Urothelium cell line (cell line): ENCODE measurements around the gene PSMG2.
"Not testable (repeated sequence)": the region's sequence is repeated elsewhere in the genome, so short reads cannot be mapped to it uniquely, and the experiment has no call there.

Experiments
- DNase-seq: peaks from one replicate; pipeline ENCODE4 v3.0.0; 2011; ENCODE audit warnings: low spot score, mixed read lengths
- FAIRE-seq: peaks from 2 replicates; lab custom pipeline; 2011; peaks lifted over from hg19 to GRCh38; lab: Jason Lieb, UNC

PSMG2 gene

GRCh38 chr18:12756619-12757239, 53.9 kb downstream of the PSMG2 start:
- DNase-seq = not testable (repeated sequence)
- FAIRE-seq = peak; percentile 84

GRCh38 chr18:12758566-12758965, 55.7 kb downstream of the PSMG2 start:
- DNase-seq, FAIRE-seq: not testable (repeated sequence)

- DNase-seq = no peak
- FAIRE-seq = no peak
Observed at GRCh38 chr18:12765126-12765525, 62.3 kb downstream of the PSMG2 start.

GRCh38 chr18:12765586-12765985, 62.7 kb downstream of the PSMG2 start:
- DNase-seq = no peak
- no peak for FAIRE-seq

GRCh38 chr18:12766986-12767433, 64.2 kb downstream of the PSMG2 start:
- no peak for DNase-seq
- FAIRE-seq = no peak

- DNase-seq (no peak), FAIRE-seq (no peak)
Observed at GRCh38 chr18:12767580-12768155, 64.8 kb downstream of the PSMG2 start.

GRCh38 chr18:12768625-12769024, 65.8 kb downstream of the PSMG2 start:
- FAIRE-seq (peak; percentile 72), DNase-seq (no peak)

- DNase-seq = no peak
- FAIRE-seq = peak; percentile 59
Observed at GRCh38 chr18:12769136-12769535, 66.3 kb downstream of the PSMG2 start.

GRCh38 chr18:12769644-12770440, 67.0 kb downstream of the PSMG2 start:
- FAIRE-seq = peak; percentile 91

GRCh38 chr18:12770469-12771219, 67.8 kb downstream of the PSMG2 start:
- DNase-seq (no peak), FAIRE-seq (peak; percentile 5)

More at GRCh38 chr18:12769644-12770440, 67.0 kb downstream of the PSMG2 start:
- DNase-seq = no peak

- DNase-seq = no peak
- no peak for FAIRE-seq
Observed at GRCh38 chr18:12772111-12772510, 69.3 kb downstream of the PSMG2 start.

GRCh38 chr18:12773369-12773768, 70.5 kb downstream of the PSMG2 start:
- no peak for FAIRE-seq
- no peak for DNase-seq

GRCh38 chr18:12774982-12775381, 72.1 kb downstream of the PSMG2 start:
- peak; percentile 72 for DNase-seq

More at GRCh38 chr18:12774982-12775381, 72.1 kb downstream of the PSMG2 start:
- peak; percentile 48 for FAIRE-seq
